Measurements from ENCODE around the gene EFNB2. TPM values are rescaled to one million over a fixed set of nuclear protein-coding genes. Genes with fewer than 3 reads are reported as not detected.

The EFNB2 gene
- total RNA-seq, 2 donors from 2014 or later = not detected

- DNase-seq (ENCODE audit: low spot score in 2 of 2) (no peak), ATAC-seq (no peak)
- Mint-ChIP-seq H3K36me3 (no peaks in the 10 kb centered on the region), H3K27ac (no peak overlapping the region), H3K9me3 (no peaks in the 10 kb centered on the region)
Observed at GRCh38 chr13:106467427-106468122, 67.9 kb downstream of the EFNB2 start.

DNA sequence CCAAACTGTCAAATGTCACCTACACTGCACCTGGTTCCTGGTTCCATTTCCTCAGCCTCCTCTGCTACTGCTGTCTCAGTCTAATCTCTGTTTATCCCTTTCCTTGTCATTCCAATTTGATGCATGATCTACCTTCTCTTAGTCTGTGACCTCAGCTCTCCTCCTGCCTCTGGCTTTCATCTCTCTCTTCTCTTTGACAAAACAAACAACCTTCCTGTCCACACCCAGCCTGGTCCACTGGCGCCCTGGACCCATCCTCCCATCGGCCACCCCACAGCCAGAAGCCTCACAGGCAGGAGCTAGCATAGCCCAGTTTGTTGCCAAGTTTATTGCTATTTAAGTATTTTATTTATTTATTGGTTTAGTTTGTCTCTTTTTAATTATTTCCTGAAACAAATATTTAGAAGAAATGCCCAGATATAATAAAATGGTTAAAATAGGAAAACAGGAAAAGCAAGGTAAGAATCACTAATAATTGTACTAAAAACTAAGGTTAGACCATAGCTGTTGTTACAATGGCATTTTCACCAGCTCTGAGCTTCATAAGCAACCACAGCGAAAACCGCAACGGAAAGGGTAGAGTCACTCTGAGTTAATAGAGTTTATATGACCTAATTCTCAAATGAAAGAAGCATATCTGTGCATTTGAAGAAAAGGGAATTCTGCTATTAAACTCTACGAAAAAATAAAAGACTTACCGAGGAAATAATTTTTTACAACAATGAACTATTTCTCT, 68.6 kb downstream of the EFNB2 start:
- ATAC-seq (no peak), DNase-seq (ENCODE audit: low spot score in 2 of 2) (no peak)
- no peaks in the 10 kb centered on the region for H3K36me3 Mint-ChIP-seq
- H3K27ac Mint-ChIP-seq = no peak overlapping the region
- H3K9me3 Mint-ChIP-seq = no peaks in the 10 kb centered on the region

DNA sequence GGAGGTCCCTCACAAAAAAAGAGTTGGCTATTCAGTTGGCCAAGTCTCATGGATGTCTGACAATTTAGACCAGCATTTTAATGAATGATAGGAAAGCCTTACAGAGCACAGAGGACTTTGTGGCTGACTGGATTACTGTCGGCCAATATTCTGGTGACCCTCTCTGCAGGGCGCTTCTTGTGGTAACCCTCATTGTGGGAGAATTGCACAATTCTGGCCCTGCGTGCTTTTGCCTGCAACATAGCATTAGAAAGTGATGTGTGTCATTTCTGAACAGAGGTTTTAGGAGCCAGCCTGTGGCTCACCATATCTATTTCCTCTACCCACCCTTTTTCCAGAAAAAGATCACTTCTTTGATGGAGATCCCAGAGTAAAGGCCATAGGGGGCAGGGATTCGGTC, 71.4 kb downstream of the EFNB2 start:
- no peak for DNase-seq (ENCODE audit: low spot score in 2 of 2)
- Mint-ChIP-seq H3K9me3 (no peaks in the 10 kb centered on the region), H3K27ac (no peak overlapping the region), H3K36me3 (no peaks in the 10 kb centered on the region)
- no peak for ATAC-seq

DNA sequence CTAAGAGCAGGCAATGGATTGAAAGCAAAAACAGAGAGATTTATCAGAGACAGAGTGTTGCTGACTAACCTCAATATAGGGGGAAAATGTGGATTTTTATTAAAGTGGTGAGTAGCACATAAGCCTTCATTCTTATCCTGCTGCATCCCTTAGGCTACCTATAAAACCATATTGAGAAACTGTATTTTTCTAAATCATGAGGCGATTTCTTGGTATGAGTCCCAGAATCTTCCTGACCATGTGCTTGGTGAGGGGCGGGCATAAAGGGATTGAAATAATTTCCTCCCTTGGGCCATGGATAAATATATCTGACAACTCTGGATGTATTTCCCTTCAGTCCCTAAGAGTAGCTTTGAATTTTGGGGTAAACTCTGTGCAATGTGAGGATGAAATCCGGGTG, 72.8 kb downstream of the EFNB2 start:
- H3K9me3 Mint-ChIP-seq = no peaks in the 10 kb centered on the region
- no peak for ATAC-seq

DNA sequence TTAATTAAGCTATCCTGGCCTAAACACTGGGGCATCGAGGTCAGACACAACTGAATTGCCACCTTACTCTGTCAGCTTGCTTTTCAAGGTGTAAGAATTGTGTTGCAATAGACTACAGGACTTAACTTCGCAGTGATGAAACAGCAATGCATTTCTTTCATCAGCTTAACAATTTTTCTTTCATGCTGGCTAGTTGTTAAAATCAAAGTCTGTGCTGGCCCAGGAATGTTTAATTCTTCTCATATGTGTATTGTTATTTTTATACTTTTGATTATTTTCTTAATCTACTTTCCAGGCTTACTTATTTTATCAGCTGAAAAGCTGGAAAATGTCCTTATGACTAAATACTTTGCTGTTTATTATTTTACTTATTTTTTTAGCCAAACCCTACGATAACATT, 79.7 kb downstream of the EFNB2 start:
- Mint-ChIP-seq H3K36me3 (no peaks in the 10 kb centered on the region), H3K27ac (no peak overlapping the region), H3K9me3 (no peaks in the 10 kb centered on the region)
- ATAC-seq (no peak), DNase-seq (ENCODE audit: low spot score in 2 of 2) (no peak)

More for the DNA sequence above, 72.8 kb downstream of the EFNB2 start:
- Mint-ChIP-seq H3K27ac (no peak overlapping the region), H3K36me3 (no peaks in the 10 kb centered on the region)
- DNase-seq (ENCODE audit: low spot score in 2 of 2) = no peak

DNA sequence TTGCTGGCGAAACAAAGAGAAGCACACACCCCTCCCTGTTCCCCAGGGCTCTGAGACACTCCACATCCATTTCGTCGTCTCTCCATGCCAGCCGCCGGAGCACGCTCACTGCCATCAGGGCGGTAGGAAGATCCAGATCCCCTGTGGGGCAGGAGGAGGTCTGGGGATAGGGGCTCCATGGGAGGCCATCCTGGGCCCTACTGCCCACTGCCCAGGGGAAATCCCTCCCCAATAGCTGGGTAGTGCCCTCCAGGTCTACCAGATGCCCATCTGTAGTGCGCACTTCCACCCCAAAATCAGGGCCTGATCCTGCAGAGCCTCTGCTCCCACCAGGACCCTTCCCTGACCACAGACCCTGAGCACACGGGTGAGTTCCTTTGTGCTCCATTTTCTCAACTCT, 80.3 kb downstream of the EFNB2 start:
- H3K36me3 Mint-ChIP-seq = no peaks in the 10 kb centered on the region
- no peak overlapping the region for H3K27ac Mint-ChIP-seq
- ATAC-seq (no peak), DNase-seq (ENCODE audit: low spot score in 2 of 2) (no peak)
- no peaks in the 10 kb centered on the region for H3K9me3 Mint-ChIP-seq

DNA sequence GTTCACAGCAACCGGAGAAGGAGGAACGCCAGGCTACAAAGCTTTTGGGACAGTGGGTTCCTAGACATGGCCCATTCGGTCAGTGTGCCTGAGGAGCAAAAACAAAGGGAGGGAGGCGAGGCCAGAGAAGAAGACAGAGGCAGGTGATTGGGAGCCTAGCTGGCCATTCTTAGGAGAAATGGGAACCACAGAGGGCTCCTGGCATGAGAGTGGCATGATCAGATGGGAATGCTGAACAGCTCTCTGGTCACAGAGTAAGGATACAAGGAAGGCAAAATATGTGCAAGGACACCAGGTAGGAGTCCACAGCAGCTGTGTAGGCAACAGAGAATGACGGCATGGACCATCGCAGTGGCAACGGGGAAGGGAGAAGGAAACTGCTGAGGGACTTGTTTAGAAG, 82.4 kb downstream of the EFNB2 start:
- Mint-ChIP-seq H3K9me3 (no peaks in the 10 kb centered on the region), H3K36me3 (no peaks in the 10 kb centered on the region), H3K27ac (no peak overlapping the region)
- ATAC-seq (no peak), DNase-seq (ENCODE audit: low spot score in 2 of 2) (no peak)

DNA sequence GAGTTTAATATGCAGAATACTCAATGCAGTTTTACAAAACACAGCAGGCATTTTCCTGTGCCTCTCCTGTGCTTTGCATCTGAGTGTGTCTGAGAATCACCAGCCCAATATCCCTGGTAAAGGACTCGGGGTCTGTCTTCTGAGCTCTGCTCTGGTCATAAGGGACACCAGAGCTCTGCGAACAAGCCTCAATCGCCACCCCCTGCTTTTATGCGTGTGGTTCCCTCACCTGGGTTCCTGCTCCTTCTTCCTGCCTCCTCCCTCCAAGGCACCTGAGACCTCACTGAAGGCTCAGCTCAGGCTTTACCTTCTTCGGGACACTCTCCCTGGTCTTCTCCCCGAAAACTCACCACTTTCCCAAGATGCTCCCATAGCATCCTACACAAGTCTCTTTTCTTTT, 84.5 kb downstream of the EFNB2 start:
- Mint-ChIP-seq H3K27ac (no peak overlapping the region), H3K36me3 (no peaks in the 10 kb centered on the region), H3K9me3 (no peaks in the 10 kb centered on the region)
- ATAC-seq = no peak
- DNase-seq (ENCODE audit: low spot score in 2 of 2) = no peak

GRCh38 chr13:106449096-106449495, 86.4 kb downstream of the EFNB2 start:
- ATAC-seq = no peak
- no peak for DNase-seq (ENCODE audit: low spot score in 2 of 2)
- Mint-ChIP-seq H3K36me3 (no peaks in the 10 kb centered on the region), H3K27ac (no peak overlapping the region), H3K9me3 (no peaks in the 10 kb centered on the region)

- no peaks in the 10 kb centered on the region for H3K9me3 Mint-ChIP-seq
- H3K36me3 Mint-ChIP-seq = no peaks in the 10 kb centered on the region
- H3K27ac Mint-ChIP-seq = no peak overlapping the region
- ATAC-seq (no peak), DNase-seq (ENCODE audit: low spot score in 2 of 2) (no peak)
Observed at GRCh38 chr13:106445996-106446395, 89.5 kb downstream of the EFNB2 start.

- DNase-seq (ENCODE audit: low spot score in 2 of 2) = no peak
Observed at GRCh38 chr13:106443607-106444322, 91.7 kb downstream of the EFNB2 start.

GRCh38 chr13:106440866-106441265, 94.6 kb downstream of the EFNB2 start:
- no peaks in the 10 kb centered on the region for H3K36me3 Mint-ChIP-seq
- DNase-seq (ENCODE audit: low spot score in 2 of 2) = no peak
- ATAC-seq = no peak
- peaks cover 0 to 6% of the 10 kb centered on the region in 2 donors for H3K9me3 Mint-ChIP-seq
- H3K27ac Mint-ChIP-seq = no peak overlapping the region

More at GRCh38 chr13:106443607-106444322, 91.7 kb downstream of the EFNB2 start:
- peaks cover 0 to 2% of the 10 kb centered on the region in 2 donors for H3K9me3 Mint-ChIP-seq
- H3K36me3 Mint-ChIP-seq = no peaks in the 10 kb centered on the region
- no peak for ATAC-seq
- H3K27ac Mint-ChIP-seq = no peak overlapping the region

Other genes with a start within 250 kb of the EFNB2 start
- gene ARGLU1, start 32.5 kb upstream of the EFNB2 start, total RNA-seq = 10 to 100 TPM; 78.2 to 79.3 TPM